ENCODE measurements around the gene KAZN.

- no peak for TF ChIP-seq EZH2phosphoT487 (IDR thresholded peaks at IDR 0.05; ENCODE audit: borderline replicate concordance)
- no peak for TF ChIP-seq CTCF (conservative IDR thresholded peaks at IDR 0.05; ENCODE audit: low read length)
Observed at GRCh38 chr1:14755518-14756252, 157.2 kb downstream of the KAZN start.
